ENCODE measurements around the gene MSX1. TPM values are rescaled to one million over a fixed set of nuclear protein-coding genes. Genes with fewer than 3 reads are reported as not detected.

Gene MSX1
- total and polyA plus RNA-seq, 9 donors: 2.2 to 4.5 (median 4.0) TPM

DNA sequence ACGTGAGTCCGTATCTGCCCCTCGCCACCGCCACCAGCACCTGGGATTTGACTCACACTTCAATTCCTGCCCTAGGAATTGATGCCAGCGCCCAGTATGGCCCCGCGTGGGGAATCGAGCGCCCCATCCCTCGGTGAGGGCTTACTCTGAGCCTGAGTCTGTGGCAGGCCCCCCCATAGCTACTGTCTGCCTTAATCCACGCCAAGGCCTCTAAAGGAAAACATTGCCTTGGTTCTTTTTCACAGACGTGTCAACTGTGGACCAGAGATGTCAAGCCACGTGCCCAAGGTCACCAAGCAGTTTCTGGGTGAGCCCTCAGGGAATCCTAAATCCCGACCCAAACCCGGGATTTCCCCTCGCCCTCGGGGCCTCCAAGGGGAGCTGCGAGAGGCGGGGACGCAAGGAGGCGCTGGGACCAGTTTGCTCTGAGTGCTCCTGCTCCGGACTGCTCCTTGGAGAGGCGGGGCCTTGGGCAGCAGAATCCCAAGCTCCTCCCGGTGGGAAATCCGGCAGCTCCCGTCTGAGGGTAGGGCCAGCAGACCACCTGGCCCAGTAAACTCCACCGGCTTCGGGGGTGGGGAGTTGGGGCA, 12.9 kb downstream of the MSX1 start:
- intact Hi-C loops (cut with DNase I): no loop called here
- Histone ChIP-seq H3K4me3 (no peak overlapping the region), H3K27ac (no peak overlapping the region), H3K36me3 (no peaks in the 10 kb centered on the region), H3K27me3 (peaks cover 6% of the 10 kb centered on the region), H3K4me1 (ENCODE audit: insufficient read depth) (peaks cover 5% of the 10 kb centered on the region), H3K9me3 (no peaks in the 10 kb centered on the region)
- TF ChIP-seq POLR2A (IDR thresholded peaks at IDR 0.05): no peak
- no peak for TF ChIP-seq CTCF (IDR thresholded peaks at IDR 0.05)
- no peak for TF ChIP-seq EP300 (IDR thresholded peaks at IDR 0.05)
- WGBS, 3 donors: 4% methylated on average over 28 of the region's 28 CpGs
- DNase-seq: no peak

DNA sequence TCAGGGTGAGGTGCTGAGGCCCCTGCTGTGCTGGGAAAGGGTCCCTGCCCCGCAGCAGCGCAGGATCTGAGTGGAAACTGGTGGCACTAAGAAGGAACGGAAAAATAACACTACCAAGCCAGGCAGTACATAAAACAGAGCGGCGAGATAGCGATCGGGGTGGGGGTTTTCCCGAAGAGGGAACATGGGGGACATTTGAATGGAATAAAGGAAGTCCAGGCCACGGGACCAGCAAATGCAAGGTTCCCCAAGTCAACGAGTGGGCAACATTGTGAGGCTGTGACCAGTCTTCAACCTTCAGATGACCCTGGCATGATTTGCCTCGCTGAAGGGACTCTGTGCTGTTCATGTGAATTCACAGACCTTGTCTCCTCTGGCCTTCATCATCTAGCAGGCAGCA, 13.7 kb downstream of the MSX1 start:
- Histone ChIP-seq H3K4me3 (no peak overlapping the region), H3K27me3 (peaks cover 6% of the 10 kb centered on the region), H3K4me1 (ENCODE audit: insufficient read depth) (peaks cover 5% of the 10 kb centered on the region), H3K36me3 (no peaks in the 10 kb centered on the region), H3K9me3 (no peaks in the 10 kb centered on the region), H3K27ac (no peak overlapping the region)
- DNase-seq: no peak
- no peak for TF ChIP-seq CTCF (IDR thresholded peaks at IDR 0.05)
- TF ChIP-seq POLR2A (IDR thresholded peaks at IDR 0.05): no peak
- 37 to 53% (median 40%) methylated on average over 11 of the region's 11 CpGs for WGBS, 3 donors
- intact Hi-C loops (cut with DNase I): no loop called here

DNA sequence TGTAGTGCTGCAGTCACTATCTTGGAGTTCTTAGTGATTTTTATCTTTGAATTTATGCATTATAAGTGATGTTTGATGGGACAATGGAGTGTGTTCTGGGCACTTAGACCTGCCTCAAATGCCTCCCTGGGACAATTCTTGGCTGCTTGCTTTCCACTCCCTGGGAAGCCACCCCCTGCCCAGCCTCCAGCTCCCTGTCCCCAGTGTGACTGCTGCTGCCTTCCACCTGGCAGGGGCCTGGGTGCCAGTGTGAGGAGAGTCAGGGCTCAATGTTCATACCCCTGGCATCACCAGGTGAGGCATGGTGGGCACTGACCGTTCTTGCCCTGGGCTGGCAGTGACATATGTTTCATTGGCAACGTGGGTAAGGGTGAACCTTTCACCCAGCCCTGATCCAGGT, 14.8 kb downstream of the MSX1 start:
- H3K4me3 ChIP-seq: no peak overlapping the region
- DNase-seq: no peak
- TF ChIP-seq POLR2A (IDR thresholded peaks at IDR 0.05) (no peak), EP300 (IDR thresholded peaks at IDR 0.05) (no peak), CTCF (IDR thresholded peaks at IDR 0.05) (no peak)
- peaks cover 5% of the 10 kb centered on the region for H3K4me1 ChIP-seq (ENCODE audit: insufficient read depth)
- H3K9me3 ChIP-seq: no peaks in the 10 kb centered on the region
- WGBS, 3 donors: 66 to 83% (median 76%) methylated on average over 2 of the region's 2 CpGs
- no peak overlapping the region for H3K27ac ChIP-seq
- no peaks in the 10 kb centered on the region for H3K36me3 ChIP-seq
- peaks cover 6% of the 10 kb centered on the region for H3K27me3 ChIP-seq
- intact Hi-C loops (cut with DNase I): no loop called here

DNA sequence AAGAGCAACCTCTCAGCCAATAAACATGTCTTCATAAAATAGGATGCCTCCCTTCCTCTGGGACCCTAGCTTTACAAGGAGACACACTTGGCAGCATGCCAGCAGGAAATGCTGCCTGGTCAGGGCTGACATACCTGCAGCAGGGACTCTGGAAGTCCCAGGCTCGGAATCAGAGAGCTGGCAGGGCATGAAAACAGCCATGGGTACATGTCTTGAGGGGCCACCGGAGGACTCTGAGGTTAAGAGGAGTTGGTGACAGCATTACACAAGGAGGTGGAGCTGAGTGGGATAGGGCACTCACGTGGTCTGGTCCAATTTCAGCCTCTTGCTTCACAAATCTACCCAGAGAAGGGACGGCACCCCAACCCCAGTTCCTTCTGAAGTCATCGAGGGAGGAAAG, 15.7 kb downstream of the MSX1 start:
- H3K27ac ChIP-seq: no peak overlapping the region
- TF ChIP-seq POLR2A (IDR thresholded peaks at IDR 0.05) (no peak), CTCF (IDR thresholded peaks at IDR 0.05) (no peak), EP300 (IDR thresholded peaks at IDR 0.05) (no peak)
- no peaks in the 10 kb centered on the region for H3K36me3 ChIP-seq
- WGBS, 3 donors: 21 to 33% (median 31%) methylated on average over 5 of the region's 5 CpGs
- DNase-seq: no peak
- no peaks in the 10 kb centered on the region for H3K9me3 ChIP-seq
- peaks cover 4% of the 10 kb centered on the region for H3K4me1 ChIP-seq (ENCODE audit: insufficient read depth)
- H3K4me3 ChIP-seq: no peak overlapping the region
- H3K27me3 ChIP-seq: peaks cover 4% of the 10 kb centered on the region
- intact Hi-C loops (cut with DNase I): no loop called here

All from ovary (tissue), 9 donors.